IPS-NIHi7 (cell line): ENCODE measurements around the gene POMGNT2.
A peak's percentile ranks its signal among the peaks of the same experiment; 100 is the strongest.
"Not testable (repeated sequence)": the region's sequence is repeated elsewhere in the genome, so short reads cannot be mapped to it uniquely, and the experiment has no call there.

ENCODE experiments used
- DNase-seq: peaks from one replicate; pipeline ENCODE4 v3.0.0; 2012; ENCODE audit warnings: mixed read lengths; ENCODE audit errors: extremely low spot score

Gene POMGNT2

GRCh38 chr3:43075904-43076661 is 29.8 kb downstream of the POMGNT2 start:
- no peak for DNase-seq

- no peak for DNase-seq
Measured at GRCh38 chr3:43074901-43075689, 30.8 kb downstream of the POMGNT2 start.

- DNase-seq = no peak
Measured at GRCh38 chr3:43074482-43074881, 31.4 kb downstream of the POMGNT2 start.

GRCh38 chr3:43073836-43074220 is 32.1 kb downstream of the POMGNT2 start:
- no peak for DNase-seq

- no peak for DNase-seq
Measured at GRCh38 chr3:43073116-43073835, 32.6 kb downstream of the POMGNT2 start.

GRCh38 chr3:43072361-43072760 is 33.5 kb downstream of the POMGNT2 start:
- DNase-seq = no peak

- peak; percentile 80 for DNase-seq
Measured at GRCh38 chr3:43071313-43071893, 34.5 kb downstream of the POMGNT2 start.

GRCh38 chr3:43070670-43071069 is 35.2 kb downstream of the POMGNT2 start:
- DNase-seq = not testable (repeated sequence)

GRCh38 chr3:43063114-43063513 is 42.8 kb downstream of the POMGNT2 start:
- no peak for DNase-seq

- DNase-seq = peak; percentile 58
Measured at GRCh38 chr3:43062564-43063040, 43.3 kb downstream of the POMGNT2 start.

- no peak for DNase-seq
Measured at GRCh38 chr3:43062040-43062563, 43.8 kb downstream of the POMGNT2 start.

GRCh38 chr3:43061101-43061895 is 44.6 kb downstream of the POMGNT2 start:
- DNase-seq = no peak

- no peak for DNase-seq
Measured at GRCh38 chr3:43059456-43059855, 46.4 kb downstream of the POMGNT2 start.

GRCh38 chr3:43055806-43056770 is 49.8 kb downstream of the POMGNT2 start:
- no peak for DNase-seq

- no peak for DNase-seq
Measured at GRCh38 chr3:43055393-43055792, 50.5 kb downstream of the POMGNT2 start.

- no peak for DNase-seq
Measured at GRCh38 chr3:43054754-43055153, 51.1 kb downstream of the POMGNT2 start.

- DNase-seq = no peak
Measured at GRCh38 chr3:43053291-43053690, 52.6 kb downstream of the POMGNT2 start.

- DNase-seq = no peak
Measured at GRCh38 chr3:43048470-43048869, 57.4 kb downstream of the POMGNT2 start.

GRCh38 chr3:43046583-43046982 is 59.3 kb downstream of the POMGNT2 start:
- DNase-seq = no peak

GRCh38 chr3:43045079-43045478 is 60.8 kb downstream of the POMGNT2 start:
- DNase-seq = not testable (repeated sequence)
